Endothelial cell of umbilical vein (primary cell): ENCODE data around the gene BEAN1. TPM values are rescaled to one million over a fixed set of nuclear protein-coding genes. Genes with fewer than 3 reads are reported as not detected.

ENCODE experiments used
- BruUV-seq: library from RNA; stranded (reverse); fragments of 400-500 nt; replicated peaks from 2 replicates; lab custom pipeline; 2021; lab: Mats Ljungman, UMichigan
- CTCF ChIA-PET: fragments of 300-600, 350-600 bp; sonication (Branson Sonifier 250); formaldehyde crosslinking; loops from one replicate; lab custom pipeline; 2021; ENCODE audit warnings: antibody characterized with exemption, inconsistent platforms; lab: Charles Lee
- POLR2A ChIA-PET: fragments of 300-600, 350-600 bp; sonication (Branson Sonifier 250); formaldehyde crosslinking; loops from one replicate; lab custom pipeline; 2021; ENCODE audit warnings: antibody characterized with exemption, inconsistent platforms; lab: Charles Lee
- DNase-seq: peaks from one replicate; pipeline ENCODE4 v3.0.0-alpha.2; 2011; ENCODE audit warnings: low read depth, low spot score
- FAIRE-seq: peaks from 2 replicates; lab custom pipeline; 2011; peaks lifted over from hg19 to GRCh38; lab: Jason Lieb, UNC
- H2AFZ ChIP-seq: 2 replicates; pipeline ENCODE4 v1.6.0; 2012; ENCODE audit warnings: low read depth, low read length, control low read depth, inconsistent platforms
- H3K27ac ChIP-seq: 2 replicates; pipeline ENCODE4 v1.5.1; 2011; ENCODE audit warnings: low read depth, mild to moderate bottlenecking, control low read depth, low read length, moderate library complexity; ENCODE audit not compliant: insufficient read depth
- H3K27me3 ChIP-seq, 2 experiments: 2 replicates each; pipeline versions ENCODE4 v1.6.0 to v1.6.1; 2011; ENCODE audit warnings: low read length in 2 of 2, mixed read lengths in 1 of 2; ENCODE audit not compliant: control insufficient read depth in 2 of 2, insufficient read depth in 2 of 2
- H3K36me3 ChIP-seq, 2 experiments: 2 replicates in 1 of 2; 3 replicates in 1 of 2; pipeline ENCODE4 v1.5.1; 2011; ENCODE audit warnings: low read length in 2 of 2, mild to moderate bottlenecking in 1 of 2, moderate library complexity in 1 of 2; ENCODE audit not compliant: control insufficient read depth in 2 of 2, insufficient read depth in 2 of 2; ENCODE audit errors: extremely low read depth in 1 of 2
- H3K4me1 ChIP-seq: 3 replicates; pipeline ENCODE4 v1.5.1; 2011; ENCODE audit warnings: mild to moderate bottlenecking, low read length; ENCODE audit not compliant: control insufficient read depth, insufficient read depth; ENCODE audit errors: extremely low read depth
- H3K4me2 ChIP-seq: 2 replicates; pipeline ENCODE4 v1.6.1; 2011; ENCODE audit warnings: low read length, control low read depth, mixed read lengths; ENCODE audit not compliant: insufficient read depth
- H3K4me3 ChIP-seq, 3 experiments: fragments of 200-600 bp in 1 of 3; sonication (generic), shearing (Covaris generic) in 1 of 3; replicated peaks in 1 of 3; 2 replicates each; pipeline ENCODE4 v1.5.1; 2011 to 2016; ENCODE audit warnings: control low read depth in 3 of 3, low read length in 3 of 3, mild to moderate bottlenecking in 2 of 3, inconsistent platforms in 1 of 3, low read depth in 1 of 3, moderate library complexity in 1 of 3; ENCODE audit not compliant: insufficient read depth in 1 of 3
- H3K79me2 ChIP-seq: 2 replicates; pipeline ENCODE4 v1.6.0; 2012; ENCODE audit warnings: low read length, inconsistent platforms; ENCODE audit not compliant: control insufficient read depth, insufficient read depth
- H3K9ac ChIP-seq: replicated peaks from 2 replicates; pipeline ENCODE3; 2011; ENCODE audit warnings: low read length, control low read depth; ENCODE audit not compliant: insufficient read depth; ENCODE audit errors: extremely low read depth
- H3K9me1 ChIP-seq: replicated peaks from 3 replicates; pipeline ENCODE4 v1.6.0; 2011; ENCODE audit warnings: mild to moderate bottlenecking, low read length; ENCODE audit not compliant: control insufficient read depth, insufficient read depth; ENCODE audit errors: extremely low read depth
- H3K9me3 ChIP-seq: replicated peaks from 2 replicates; pipeline ENCODE4 v1.5.1; 2012; ENCODE audit warnings: low read length, inconsistent platforms; ENCODE audit not compliant: control insufficient read depth, insufficient read depth
- H4K20me1 ChIP-seq: replicated peaks from 2 replicates; pipeline ENCODE3; 2011; ENCODE audit warnings: mild to moderate bottlenecking, low read length; ENCODE audit not compliant: control insufficient read depth, insufficient read depth; ENCODE audit errors: extremely low read depth
- CTCF ChIP-seq, 2 donors: IDR thresholded peaks; 1 replicate in 1 of 2; 2 replicates in 1 of 2; pipeline ENCODE4 v1.5.1; 2011; ENCODE audit warnings: low read length in 2 of 2, mild to moderate bottlenecking in 2 of 2, moderate library complexity in 2 of 2, control low read depth in 1 of 2, inconsistent platforms in 1 of 2, low read depth in 1 of 2; ENCODE audit not compliant: insufficient read depth in 1 of 2; ENCODE audit errors: extremely low read depth in 1 of 2
- EZH2 ChIP-seq: IDR thresholded peaks from 2 replicates; pipeline ENCODE4 v1.6.1; 2012; ENCODE audit warnings: borderline replicate concordance, low read depth, mild to moderate bottlenecking, moderate library complexity, low read length, inconsistent platforms; ENCODE audit not compliant: severe bottlenecking
- FOS ChIP-seq: IDR thresholded peaks from 2 replicates; pipeline ENCODE4 v1.6.1; 2011; ENCODE audit warnings: mild to moderate bottlenecking, low read length, moderate library complexity, borderline replicate concordance; ENCODE audit not compliant: insufficient read depth
- GATA2 ChIP-seq: IDR thresholded peaks from 2 replicates; pipeline ENCODE4 v1.7.0; 2011; ENCODE audit warnings: low read depth, mild to moderate bottlenecking, moderate library complexity, mixed read lengths, low read length; ENCODE audit not compliant: insufficient read length, insufficient read depth
- JUN ChIP-seq: IDR thresholded peaks from 2 replicates; pipeline ENCODE4 v1.6.1; 2011; ENCODE audit warnings: borderline replicate concordance, low read depth; ENCODE audit not compliant: insufficient read length, insufficient read depth
- MAX ChIP-seq: IDR thresholded peaks from 2 replicates; pipeline ENCODE4 v1.6.1; 2011; ENCODE audit not compliant: insufficient read depth, insufficient read length
- MYC ChIP-seq: IDR thresholded peaks from one replicate; pipeline ENCODE4 v1.6.1; 2011; ENCODE audit warnings: mild to moderate bottlenecking, low read depth, low read length
- POLR2A ChIP-seq: IDR thresholded peaks from 2 replicates; pipeline ENCODE4 v1.6.1; 2012; ENCODE audit warnings: low read depth, mild to moderate bottlenecking, control low read depth, low read length
- POLR2AphosphoS5 ChIP-seq: IDR thresholded peaks from 2 replicates; pipeline ENCODE4 v1.6.1; 2012; ENCODE audit warnings: low read depth, mild to moderate bottlenecking, control low read depth, low read length, moderate library complexity; ENCODE audit not compliant: insufficient read depth
- dilution Hi-C: fragments of 300-500 bp; cut with MboI; formaldehyde crosslinking; loops from one replicate; pipeline ENCODE4 v1.15.0; 2019; ENCODE audit warnings: low sequenced_read_pairs; ENCODE audit not compliant: extremely low pct_ligation_motif_present
- intact Hi-C: fragments of 100-400 bp; cut with micrococcal nuclease; formaldehyde crosslinking; loops from one replicate; pipeline ENCODE4 v1.10.0; 2022
- polyA plus RNA-seq, 4 experiments: library from polyadenylated mRNA; depleted of rRNA in 3 of 4; stranded (reverse) in 3 of 4; unstranded in 1 of 4; fragments of >200 nt; gene quantifications; 2 replicates each; pipeline versions ENCODE4 v1.2.1 to v1.2.3, GENCODE V29; 2011 to 2012; ENCODE audit warnings: missing spikeins in 1 of 4
- total RNA-seq: library from RNA; stranded (reverse); gene quantifications from 2 replicates; pipeline ENCODE4 v1.2.3, GENCODE V29; 2021

Gene BEAN1
- total and polyA plus RNA-seq, 2 donors (not counting 3 experiments of a cell fraction or from before 2014, with no cell fraction given): not detected

GRCh38 chr16:66481081-66481942 lies 54.2 kb downstream of the BEAN1 start:
- no peak overlapping the region for H3K9ac ChIP-seq
- H3K36me3 ChIP-seq: no peaks in the 10 kb centered on the region
- TF ChIP-seq EZH2 (no peak), GATA2 (no peak), JUN (no peak), MYC (no peak), CTCF (IDR thresholded peaks at IDR 0.05; ENCODE audit: extremely low read depth in 1 of 2, insufficient read depth in 1 of 2, low read depth in 1 of 2, low read length in 2 of 2) (no peak), FOS (no peak), POLR2AphosphoS5 (no peak), POLR2A (no peak), MAX (no peak)
- intact Hi-C loops: loop anchor here (5.0 kb wide), 1 partner anchor 124 kb away; no protein-coding TSS in a partner anchor
- no peak overlapping the region for H2AFZ ChIP-seq
- no peaks in the 10 kb centered on the region for H3K79me2 ChIP-seq
- DNase-seq (no peak), FAIRE-seq (no peak)
- no peak overlapping the region for H3K27ac ChIP-seq
- ChIA-PET POLR2A (no interaction called here), CTCF (interaction anchor here (1.2 to 4.7 kb wide), 10 partner anchors 30 to 139 kb away, joined by 3 to 28 read pairs (median 7); partner anchors contain the start of gene CMTM3)
- H4K20me1 ChIP-seq: no peaks in the 10 kb centered on the region
- no peaks in the 10 kb centered on the region for H3K4me1 ChIP-seq
- no peak overlapping the region for H3K4me3 ChIP-seq
- BruUV-seq: no TSS peak
- no peaks in the 10 kb centered on the region for H3K9me1 ChIP-seq
- dilution Hi-C loops: no loop called here
- H3K4me2 ChIP-seq: no peak overlapping the region
- H3K9me3 ChIP-seq: no peaks in the 10 kb centered on the region
- no peaks in the 10 kb centered on the region for H3K27me3 ChIP-seq
